ENCODE data around the gene YES1. TPM values are rescaled to one million over a fixed set of nuclear protein-coding genes. Genes with fewer than 3 reads are reported as not detected.

The YES1 gene
- total and polyA plus RNA-seq, 2 donors from 2014 or later: 12.6 to 48.5 TPM

DNA sequence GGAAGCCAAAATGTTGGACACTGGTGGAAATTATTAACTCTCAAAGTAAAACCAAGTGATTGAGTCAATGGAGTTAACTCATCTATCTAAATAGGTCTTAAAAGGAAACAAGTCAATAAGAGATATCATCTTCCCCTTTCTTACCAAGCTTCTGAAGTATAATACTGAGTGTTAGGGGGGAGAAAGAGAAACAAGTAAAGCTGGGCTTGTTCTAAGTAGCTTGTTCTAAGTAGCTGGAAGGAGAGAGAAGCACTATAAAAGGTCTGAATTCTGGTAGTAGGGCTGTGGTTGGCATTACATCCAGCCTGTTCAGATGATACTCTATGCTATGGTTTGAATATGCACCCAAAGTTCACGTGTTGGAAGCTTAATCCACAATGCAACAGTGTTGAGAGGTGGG lies 26.8 kb downstream of the YES1 start:
- Histone ChIP-seq H3K4me1 (ENCODE audit: control insufficient read depth in 2 of 3, insufficient read depth in 2 of 3, low read depth in 1 of 3, low read length in 3 of 3) (peaks cover 0 to 7% (median 0%) of the 10 kb centered on the region in 3 donors), H3K4me3 (ENCODE audit: low read length in 3 of 3) (no peak overlapping the region), H3K36me3 (ENCODE audit: control insufficient read depth in 2 of 3, insufficient read depth in 3 of 3, low read length in 3 of 3) (no peaks in the 10 kb centered on the region), H3K27me3 (ENCODE audit: control insufficient read depth, insufficient read depth, low read length) (no peaks in the 10 kb centered on the region), H3K27ac (ENCODE audit: low read depth in 2 of 2, low read length in 2 of 2) (no peak overlapping the region), H3K9ac (ENCODE audit: low read length in 3 of 3) (no peak overlapping the region), H3K9me3 (ENCODE audit: control insufficient read depth in 2 of 3, insufficient read depth in 1 of 3, low read length in 3 of 3) (no peaks in the 10 kb centered on the region)
- TF ChIP-seq, protein P1, sequence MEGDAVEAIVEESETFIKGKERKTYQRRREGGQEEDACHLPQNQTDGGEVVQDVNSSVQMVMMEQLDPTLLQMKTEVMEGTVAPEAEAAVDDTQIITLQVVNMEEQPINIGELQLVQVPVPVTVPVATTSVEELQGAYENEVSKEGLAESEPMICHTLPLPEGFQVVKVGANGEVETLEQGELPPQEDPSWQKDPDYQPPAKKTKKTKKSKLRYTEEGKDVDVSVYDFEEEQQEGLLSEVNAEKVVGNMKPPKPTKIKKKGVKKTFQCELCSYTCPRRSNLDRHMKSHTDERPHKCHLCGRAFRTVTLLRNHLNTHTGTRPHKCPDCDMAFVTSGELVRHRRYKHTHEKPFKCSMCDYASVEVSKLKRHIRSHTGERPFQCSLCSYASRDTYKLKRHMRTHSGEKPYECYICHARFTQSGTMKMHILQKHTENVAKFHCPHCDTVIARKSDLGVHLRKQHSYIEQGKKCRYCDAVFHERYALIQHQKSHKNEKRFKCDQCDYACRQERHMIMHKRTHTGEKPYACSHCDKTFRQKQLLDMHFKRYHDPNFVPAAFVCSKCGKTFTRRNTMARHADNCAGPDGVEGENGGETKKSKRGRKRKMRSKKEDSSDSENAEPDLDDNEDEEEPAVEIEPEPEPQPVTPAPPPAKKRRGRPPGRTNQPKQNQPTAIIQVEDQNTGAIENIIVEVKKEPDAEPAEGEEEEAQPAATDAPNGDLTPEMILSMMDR (IDR thresholded peaks at IDR 0.05; ENCODE audit: borderline replicate concordance, extremely low read depth, insufficient read depth): no peak
- FAIRE-seq (no peak), DNase-seq (no peak)
- intact Hi-C loops (cut with DNase I): no loop called here

DNA sequence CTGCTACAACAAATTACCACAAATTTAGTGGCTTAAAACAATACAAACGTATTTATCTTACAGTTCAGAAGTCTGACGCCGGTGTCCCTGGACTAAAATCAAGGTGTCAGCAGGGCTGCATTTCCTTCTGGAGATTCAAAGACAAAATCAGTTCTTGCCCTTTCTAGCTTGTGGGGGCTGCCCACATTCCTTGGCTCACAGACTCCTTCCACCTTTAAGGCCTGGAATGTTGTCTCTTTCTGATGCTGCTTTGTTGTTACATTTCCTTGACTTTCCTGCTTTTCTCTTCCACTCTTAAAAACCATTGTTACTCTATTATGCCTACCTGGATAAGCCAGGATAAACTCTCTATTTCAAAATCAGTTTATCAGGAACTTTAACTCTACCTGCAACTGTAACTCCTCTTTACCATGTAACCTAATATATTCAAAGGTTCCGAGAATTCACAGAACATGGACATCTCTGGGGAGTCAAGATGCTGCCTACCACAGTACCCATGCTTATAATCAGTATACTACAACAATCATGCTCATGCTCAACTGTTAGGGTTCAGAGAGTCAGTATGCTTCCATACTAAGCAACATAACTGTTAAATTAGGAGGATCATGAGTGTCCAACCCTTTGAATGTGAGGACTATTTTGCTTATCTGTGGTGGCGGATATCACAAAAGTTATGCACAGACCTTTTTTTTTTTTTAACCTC lies 27.4 kb downstream of the YES1 start:
- no peak for FAIRE-seq

DNA sequence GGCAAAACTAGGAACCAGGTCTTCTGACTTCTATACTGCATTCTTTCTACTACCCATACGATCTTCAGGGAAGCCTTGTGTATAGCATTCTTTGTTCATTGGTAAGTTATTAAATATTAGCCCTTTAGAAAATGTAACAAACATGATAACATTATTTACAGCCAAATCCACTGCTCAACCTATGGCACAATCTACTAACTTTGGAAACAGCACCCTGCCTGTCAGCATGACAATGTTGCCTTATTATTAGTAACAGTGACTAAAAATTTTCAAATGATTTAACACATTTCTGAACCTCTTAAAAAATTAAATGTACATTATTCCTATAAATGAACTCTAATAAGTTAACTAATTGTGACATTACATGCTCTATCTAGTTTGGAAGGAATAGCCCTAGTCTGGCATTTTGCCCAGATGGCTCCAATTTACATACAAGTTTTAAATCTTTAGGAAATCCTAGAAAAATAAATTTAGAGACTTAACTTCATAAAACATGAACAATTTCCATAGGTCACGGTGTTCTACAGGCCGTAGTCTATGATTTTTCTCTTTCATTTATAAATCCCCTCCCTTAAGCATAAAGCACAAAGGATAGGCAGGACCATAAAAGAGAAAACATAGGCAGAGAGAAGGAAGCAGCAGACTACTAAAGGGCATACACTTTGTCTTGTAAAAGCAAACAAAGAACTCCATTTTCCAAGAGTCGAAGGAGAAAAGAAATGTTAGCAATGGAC lies 33.7 kb downstream of the YES1 start:
- intact Hi-C loops (cut with DNase I): no loop called here
- H3K4me3 ChIP-seq (ENCODE audit: low read length in 3 of 3): no peak overlapping the region
- DNase-seq (peak in 2 of 5 donors; percentile 36 to 44), FAIRE-seq (no peak)
- H3K27ac ChIP-seq (ENCODE audit: low read depth in 2 of 2, low read length in 2 of 2): no peak overlapping the region
- H3K9ac ChIP-seq (ENCODE audit: low read length in 3 of 3): no peak overlapping the region
- peaks cover 0 to 7% (median 0%) of the 10 kb centered on the region in 3 donors for H3K4me1 ChIP-seq (ENCODE audit: control insufficient read depth in 2 of 3, insufficient read depth in 2 of 3, low read depth in 1 of 3, low read length in 3 of 3)
- H3K36me3 ChIP-seq (ENCODE audit: control insufficient read depth in 2 of 3, insufficient read depth in 3 of 3, low read length in 3 of 3): no peaks in the 10 kb centered on the region
- no peaks in the 10 kb centered on the region for H3K27me3 ChIP-seq (ENCODE audit: control insufficient read depth, insufficient read depth, low read length)
- H3K9me3 ChIP-seq (ENCODE audit: control insufficient read depth in 2 of 3, insufficient read depth in 1 of 3, low read length in 3 of 3): no peaks in the 10 kb centered on the region
- TF ChIP-seq, protein P1 (IDR thresholded peaks at IDR 0.05; ENCODE audit: borderline replicate concordance, extremely low read depth, insufficient read depth): no peak

More for the DNA sequence above, 27.4 kb downstream of the YES1 start:
- no peaks in the 10 kb centered on the region for H3K36me3 ChIP-seq (ENCODE audit: control insufficient read depth in 2 of 3, insufficient read depth in 3 of 3, low read length in 3 of 3)
- H3K9me3 ChIP-seq (ENCODE audit: control insufficient read depth in 2 of 3, insufficient read depth in 1 of 3, low read length in 3 of 3): no peaks in the 10 kb centered on the region
- H3K27ac ChIP-seq (ENCODE audit: low read depth in 2 of 2, low read length in 2 of 2): no peak overlapping the region
- TF ChIP-seq, protein P1 (IDR thresholded peaks at IDR 0.05; ENCODE audit: borderline replicate concordance, extremely low read depth, insufficient read depth): no peak
- H3K27me3 ChIP-seq (ENCODE audit: control insufficient read depth, insufficient read depth, low read length): no peaks in the 10 kb centered on the region
- no peak for DNase-seq
- H3K4me3 ChIP-seq (ENCODE audit: low read length in 3 of 3): no peak overlapping the region
- H3K9ac ChIP-seq (ENCODE audit: low read length in 3 of 3): no peak overlapping the region
- H3K4me1 ChIP-seq (ENCODE audit: control insufficient read depth in 2 of 3, insufficient read depth in 2 of 3, low read depth in 1 of 3, low read length in 3 of 3): peaks cover 0 to 7% (median 0%) of the 10 kb centered on the region in 3 donors
- intact Hi-C loops (cut with DNase I): no loop called here
